WTC11 (cell line): ENCODE results near the gene LGMN. TPM values are rescaled to one million over a fixed set of nuclear protein-coding genes. Genes with fewer than 3 reads are reported as not detected.
A peak's percentile ranks its signal among the peaks of the same experiment; 100 is the strongest.

Experiments
- ATAC-seq: fragments of 200-7000 bp; cut with Tn5 transposase; 2 replicates; pipeline ENCODE4 v1.10.0; 2021; ENCODE audit warnings: mild to moderate bottlenecking, moderate library complexity
- CTCF ChIA-PET: fragments of 300-600 bp; sonication (Branson Sonifier 250); formaldehyde crosslinking; loops from one replicate; lab custom pipeline; 2021; ENCODE audit warnings: antibody characterized with exemption; lab: Charles Lee
- POLR2A ChIA-PET: fragments of 350-600 bp; sonication (Branson Sonifier 250); formaldehyde crosslinking; loops from one replicate; lab custom pipeline; 2021; ENCODE audit warnings: antibody characterized with exemption; lab: Charles Lee
- DNase-seq: peaks from one replicate; pipeline ENCODE4 v3.0.0; 2021; ENCODE audit warnings: low spot score
- H3K27ac Mint-ChIP-seq: 2 replicates; pipeline ENCODE4 v1.8.0; 2021; ENCODE audit warnings: mixed read lengths
- H3K27me3 Mint-ChIP-seq: 2 replicates; pipeline ENCODE4 v1.8.0; 2021; ENCODE audit warnings: low read depth, mild to moderate bottlenecking, moderate library complexity, mixed read lengths
- H3K36me3 Mint-ChIP-seq: 2 replicates; pipeline ENCODE4 v1.8.0; 2021; ENCODE audit warnings: mixed read lengths
- H3K4me1 Mint-ChIP-seq: 2 replicates; pipeline ENCODE4 v1.8.0; 2022; ENCODE audit warnings: mixed read lengths
- H3K4me3 Mint-ChIP-seq: 2 replicates; pipeline ENCODE4 v1.8.0; 2021; ENCODE audit warnings: mild to moderate bottlenecking, moderate library complexity, mixed read lengths
- H3K9me3 Mint-ChIP-seq: 2 replicates; pipeline ENCODE4 v1.8.0; 2021; ENCODE audit warnings: mixed read lengths
- ARID4B ChIP-seq: sonication (generic); formaldehyde crosslinking; IDR thresholded peaks from 2 replicates; pipeline ENCODE4 v1.8.0; 2023; ENCODE audit warnings: missing genetic modification reagents, mild to moderate bottlenecking, borderline replicate concordance
- ATF1 ChIP-seq: sonication (generic); formaldehyde crosslinking; IDR thresholded peaks from 2 replicates; pipeline ENCODE4 v1.8.1; 2023; ENCODE audit warnings: mild to moderate bottlenecking, moderate library complexity, missing genetic modification reagents
- CREB1 ChIP-seq: sonication (generic); formaldehyde crosslinking; IDR thresholded peaks from 2 replicates; pipeline ENCODE4 v1.8.0; 2023; ENCODE audit warnings: mild to moderate bottlenecking, missing genetic modification reagents
- E2F5 ChIP-seq: sonication (generic); formaldehyde crosslinking; IDR thresholded peaks from 2 replicates; pipeline ENCODE4 v1.8.1; 2022; ENCODE audit warnings: mild to moderate bottlenecking, moderate library complexity, missing genetic modification reagents
- ELF4 ChIP-seq: sonication (generic); formaldehyde crosslinking; IDR thresholded peaks from 2 replicates; pipeline ENCODE4 v1.8.1; 2022; ENCODE audit warnings: low read depth, mild to moderate bottlenecking, moderate library complexity, missing genetic modification reagents
- FOXK1 ChIP-seq: sonication (generic); formaldehyde crosslinking; IDR thresholded peaks from 2 replicates; pipeline ENCODE4 v1.8.0; 2022; ENCODE audit warnings: mild to moderate bottlenecking, moderate library complexity, missing genetic modification reagents
- FOXP1 ChIP-seq: sonication (generic); formaldehyde crosslinking; IDR thresholded peaks from 2 replicates; pipeline ENCODE4 v1.8.0; 2022; ENCODE audit warnings: missing genetic modification reagents, mild to moderate bottlenecking, moderate library complexity, borderline replicate concordance
- FOXP4 ChIP-seq: sonication (generic); formaldehyde crosslinking; IDR thresholded peaks from 2 replicates; pipeline ENCODE4 v1.8.0; 2022; ENCODE audit warnings: mild to moderate bottlenecking, missing genetic modification reagents
- GTF2I ChIP-seq: fragments of 250-450 bp; sonication (Bioruptor Pico); conservative IDR thresholded peaks from 2 replicates; pipeline ENCODE4 v1.4.0; 2021; ENCODE audit warnings: mild to moderate bottlenecking
- HMGXB4 ChIP-seq: sonication (generic); formaldehyde crosslinking; IDR thresholded peaks from 2 replicates; pipeline ENCODE4 v1.8.1; 2023; ENCODE audit warnings: mild to moderate bottlenecking, moderate library complexity, missing genetic modification reagents
- JAZF1 ChIP-seq: fragments of 250-450 bp; sonication (Bioruptor Pico); IDR thresholded peaks from 2 replicates; pipeline ENCODE4 v1.9.0; 2021; ENCODE audit warnings: moderate library complexity, mild to moderate bottlenecking, inconsistent platforms
- MAX ChIP-seq: sonication (generic); formaldehyde crosslinking; IDR thresholded peaks from 2 replicates; pipeline ENCODE4 v1.8.0; 2022; ENCODE audit warnings: mild to moderate bottlenecking, missing genetic modification reagents
- MYBL2 ChIP-seq: sonication (generic); formaldehyde crosslinking; IDR thresholded peaks from 2 replicates; pipeline ENCODE4 v1.8.1; 2023; ENCODE audit warnings: mild to moderate bottlenecking, moderate library complexity, missing genetic modification reagents
- NFE2L1 ChIP-seq: sonication (generic); formaldehyde crosslinking; IDR thresholded peaks from 2 replicates; pipeline ENCODE4 v1.8.1; 2023; ENCODE audit warnings: missing genetic modification reagents
- NR3C1 ChIP-seq: sonication (generic); formaldehyde crosslinking; conservative IDR thresholded peaks from 2 replicates; pipeline ENCODE4 v1.8.1; 2023; ENCODE audit warnings: low read depth, mild to moderate bottlenecking, missing genetic modification reagents
- PRRX2 ChIP-seq: fragments of 250-450 bp; sonication (Bioruptor Pico); IDR thresholded peaks from 2 replicates; pipeline ENCODE4 v1.8.0; 2021; ENCODE audit warnings: mild to moderate bottlenecking
- RORB ChIP-seq: fragments of 250-450 bp; sonication (Bioruptor Pico); IDR thresholded peaks from 2 replicates; pipeline ENCODE4 v1.9.0; 2021; ENCODE audit warnings: mild to moderate bottlenecking
- SP1 ChIP-seq: sonication (generic); formaldehyde crosslinking; conservative IDR thresholded peaks from 2 replicates; pipeline ENCODE4 v1.8.1; 2022; ENCODE audit warnings: missing genetic modification reagents
- STAT6 ChIP-seq: sonication (generic); formaldehyde crosslinking; conservative IDR thresholded peaks from 2 replicates; pipeline ENCODE4 v1.8.1; 2023; ENCODE audit warnings: mild to moderate bottlenecking, low read depth, missing genetic modification reagents, moderate library complexity
- TEAD1 ChIP-seq: sonication (generic); formaldehyde crosslinking; IDR thresholded peaks from 2 replicates; pipeline ENCODE4 v1.8.0; 2022; ENCODE audit warnings: mild to moderate bottlenecking, missing genetic modification reagents
- TP53 ChIP-seq: sonication (generic); formaldehyde crosslinking; IDR thresholded peaks from 2 replicates; pipeline ENCODE4 v1.8.1; 2023; ENCODE audit warnings: mild to moderate bottlenecking, missing genetic modification reagents
- ZNF138 ChIP-seq: sonication (generic); formaldehyde crosslinking; conservative IDR thresholded peaks from 2 replicates; pipeline ENCODE4 v1.8.1; 2022; ENCODE audit warnings: mild to moderate bottlenecking, moderate library complexity, missing genetic modification reagents
- ZNF423 ChIP-seq: fragments of 250-450 bp; sonication (Bioruptor Pico); IDR thresholded peaks from 2 replicates; pipeline ENCODE4 v2.1.2; 2022; ENCODE audit warnings: mild to moderate bottlenecking, moderate library complexity
- ZSCAN18 ChIP-seq: fragments of 250-450 bp; sonication (Bioruptor Pico); IDR thresholded peaks from 2 replicates; pipeline ENCODE4 v2.1.2; 2022; ENCODE audit warnings: mild to moderate bottlenecking, moderate library complexity
- total RNA-seq: library from RNA; stranded (reverse); gene quantifications from 3 replicates; pipeline ENCODE4 v1.2.3, GENCODE V29; 2021

LGMN gene
- total RNA-seq, 1 experiment from 2014 or later, result 55.7 TPM

GRCh38 chr14:92687681-92688433 is 60.6 kb downstream of the LGMN start:
- ChIA-PET CTCF (interaction anchor here (0.9 to 4.8 kb wide), 14 partner anchors 12 to 303 kb away, joined by 3 to 32 read pairs (median 6); partner anchors contain the start of gene GOLGA5), POLR2A (no interaction called here)
- peak; percentile 4 for ATAC-seq
- H3K9me3 Mint-ChIP-seq, result no peaks in the 10 kb centered on the region
- peak overlapping the region; percentile 60 for H3K4me3 Mint-ChIP-seq
- H3K36me3 Mint-ChIP-seq, result no peaks in the 10 kb centered on the region
- H3K4me1 Mint-ChIP-seq, result no peaks in the 10 kb centered on the region
- DNase-seq, result peak; percentile 57
- H3K27ac Mint-ChIP-seq, result no peak overlapping the region
- peaks cover 25% of the 10 kb centered on the region for H3K27me3 Mint-ChIP-seq
- no peak for TF ChIP-seq GTF2I (CRISPR knock-in tag)
- TF ChIP-seq ATF1 (CRISPR knock-in tag), result peak; percentile 57; the same call in 1 of the 2 replicates
- TF ChIP-seq FOXK1 (CRISPR knock-in tag), result 0 out of 2 replicates have a peak, but pooled peaks have one; percentile 29
- no peak for TF ChIP-seq NFE2L1 (CRISPR knock-in tag)
- TF ChIP-seq RORB (CRISPR knock-in tag), result no peak
- no peak for TF ChIP-seq ZSCAN18
- no peak for TF ChIP-seq CREB1 (CRISPR knock-in tag)
- no peak for TF ChIP-seq NR3C1 (CRISPR knock-in tag)
- no peak for TF ChIP-seq TEAD1 (CRISPR knock-in tag)
- no peak for TF ChIP-seq STAT6
- TF ChIP-seq FOXP1 (CRISPR knock-in tag), result peak; percentile 79; the same call in 1 of the 2 replicates
- TF ChIP-seq E2F5, result peak; percentile 72; the same call in 1 of the 2 replicates
- TF ChIP-seq JAZF1 (CRISPR knock-in tag), result no peak
- 0 out of 2 replicates have a peak, but pooled peaks have one; percentile 19 for TF ChIP-seq ZNF423
- TF ChIP-seq SP1 (CRISPR knock-in tag), result no peak
- TF ChIP-seq TP53 (CRISPR knock-in tag), result no peak
- TF ChIP-seq HMGXB4 (CRISPR knock-in tag), result peak; percentile 89; the same call in 1 of the 2 replicates
- TF ChIP-seq ELF4, result 0 out of 2 replicates have a peak, but pooled peaks have one; percentile 34
- TF ChIP-seq ZNF138 (CRISPR knock-in tag), result no peak
- no peak for TF ChIP-seq PRRX2 (CRISPR knock-in tag)
- TF ChIP-seq FOXP4 (CRISPR knock-in tag), result peak; percentile 57; the same call in 1 of the 2 replicates
- TF ChIP-seq MAX, result no peak; the same call in 1 of the 2 replicates
- peak; percentile 9; the same call in 1 of the 2 replicates for TF ChIP-seq MYBL2 (CRISPR knock-in tag)
- TF ChIP-seq ARID4B (CRISPR knock-in tag), result no peak
